ENCODE results near the gene C4B.
"Not testable (repeated sequence)": the region's sequence is repeated elsewhere in the genome, so short reads cannot be mapped to it uniquely, and the experiment has no call there.

The C4B gene

GRCh38 chr6:32014547-32014946, at the start of gene C4B:
C4B (plus strand) TSS chr6:32014795; CDS start chr6:32014846, 51 bp downstream.
- in situ Hi-C loops (cut with MboI; ENCODE audit: low pct_unique_long_range_greater_than_20kb, low sequenced_read_pairs); DNase-seq: not testable (repeated sequence)

- in situ Hi-C loops (cut with MboI; ENCODE audit: low pct_unique_long_range_greater_than_20kb, low sequenced_read_pairs) = no loop called here
- no peak for DNase-seq
Observed at GRCh38 chr6:31965700-31966099, 48.9 kb upstream of the C4B start.

GRCh38 chr6:31966506-31966905, 48.1 kb upstream of the C4B start:
- in situ Hi-C loops (cut with MboI; ENCODE audit: low pct_unique_long_range_greater_than_20kb, low sequenced_read_pairs) = no loop called here
- DNase-seq = no peak

GRCh38 chr6:31966997-31967925, 47.3 kb upstream of the C4B start:
- no peak for DNase-seq
- in situ Hi-C loops (cut with MboI; ENCODE audit: low pct_unique_long_range_greater_than_20kb, low sequenced_read_pairs) = no loop called here

- in situ Hi-C loops (cut with MboI; ENCODE audit: low pct_unique_long_range_greater_than_20kb, low sequenced_read_pairs) = no loop called here
- DNase-seq = no peak
Observed at GRCh38 chr6:31967926-31968320, 46.7 kb upstream of the C4B start.

- in situ Hi-C loops (cut with MboI; ENCODE audit: low pct_unique_long_range_greater_than_20kb, low sequenced_read_pairs) = no loop called here
Observed at GRCh38 chr6:31968326-31968725, 46.3 kb upstream of the C4B start.

GRCh38 chr6:31968791-31969711, 45.5 kb upstream of the C4B start:
- DNase-seq = no peak
- in situ Hi-C loops (cut with MboI; ENCODE audit: low pct_unique_long_range_greater_than_20kb, low sequenced_read_pairs) = no loop called here

More at GRCh38 chr6:31968326-31968725, 46.3 kb upstream of the C4B start:
- no peak for DNase-seq

- no peak for DNase-seq
- in situ Hi-C loops (cut with MboI; ENCODE audit: low pct_unique_long_range_greater_than_20kb, low sequenced_read_pairs) = no loop called here
Observed at GRCh38 chr6:31969712-31970603, 44.6 kb upstream of the C4B start.

- in situ Hi-C loops (cut with MboI; ENCODE audit: low pct_unique_long_range_greater_than_20kb, low sequenced_read_pairs) = no loop called here
- no peak for DNase-seq
Observed at GRCh38 chr6:31970604-31971271, 43.9 kb upstream of the C4B start.

- in situ Hi-C loops (cut with MboI; ENCODE audit: low pct_unique_long_range_greater_than_20kb, low sequenced_read_pairs) = no loop called here
- no peak for DNase-seq
Observed at GRCh38 chr6:31971279-31971992, 43.2 kb upstream of the C4B start.

- peak; percentile 98 for DNase-seq
- in situ Hi-C loops (cut with MboI; ENCODE audit: low pct_unique_long_range_greater_than_20kb, low sequenced_read_pairs) = no loop called here
Observed at GRCh38 chr6:31971993-31972708, 42.4 kb upstream of the C4B start, which contains the start of gene DXO. DXO (minus strand) TSS chr6:31972138; CDS start chr6:31971675, 463 bp downstream.

GRCh38 chr6:31972709-31973350, 41.8 kb upstream of the C4B start:
- DNase-seq = no peak
- in situ Hi-C loops (cut with MboI; ENCODE audit: low pct_unique_long_range_greater_than_20kb, low sequenced_read_pairs) = no loop called here

GRCh38 chr6:31976065-31976464, 38.5 kb upstream of the C4B start:
- DNase-seq; in situ Hi-C loops (cut with MboI; ENCODE audit: low pct_unique_long_range_greater_than_20kb, low sequenced_read_pairs): not testable (repeated sequence)

GRCh38 chr6:31977816-31978431, 36.7 kb upstream of the C4B start:
- in situ Hi-C loops (cut with MboI; ENCODE audit: low pct_unique_long_range_greater_than_20kb, low sequenced_read_pairs) = no loop called here
- DNase-seq = no peak

GRCh38 chr6:31978831-31979230, 35.8 kb upstream of the C4B start:
- in situ Hi-C loops (cut with MboI; ENCODE audit: low pct_unique_long_range_greater_than_20kb, low sequenced_read_pairs) = no loop called here
- no peak for DNase-seq

- no peak for DNase-seq
- in situ Hi-C loops (cut with MboI; ENCODE audit: low pct_unique_long_range_greater_than_20kb, low sequenced_read_pairs) = no loop called here
Observed at GRCh38 chr6:31979238-31979898, 35.2 kb upstream of the C4B start.

All from KBM-7 (cell line).